ENCODE measurements around the gene MMP14. TPM values are rescaled to one million over a fixed set of nuclear protein-coding genes. Genes with fewer than 3 reads are reported as not detected.

MMP14 gene
- total and polyA plus RNA-seq, 2 of the 13 experiments (the other 11 are each of a cell fraction or from before 2014, with no cell fraction given), result 5.2 to 9.8 TPM

- TF ChIP-seq GPN1 (CRISPR knock-in tag; IDR thresholded peaks at IDR 0.05; ENCODE audit: borderline replicate concordance) (no peak), NFYC (CRISPR knock-in tag; IDR thresholded peaks at IDR 0.05) (no peak), ZMYM3 (CRISPR knock-in tag; IDR thresholded peaks at IDR 0.05) (no peak), TGIF2 (CRISPR knock-in tag; IDR thresholded peaks at IDR 0.05) (no peak), ZNF570 (CRISPR knock-in tag; IDR thresholded peaks at IDR 0.05; ENCODE audit: borderline replicate concordance) (no peak), ZNF260 (CRISPR knock-in tag; IDR thresholded peaks at IDR 0.05; ENCODE audit: borderline replicate concordance, low read depth) (no peak), FOXA3 (CRISPR knock-in tag; IDR thresholded peaks at IDR 0.05) (peak; percentile 53), THAP8 (CRISPR knock-in tag; IDR thresholded peaks at IDR 0.05; ENCODE audit: borderline replicate concordance) (no peak), NONO (IDR thresholded peaks at IDR 0.05) (no peak), NONO (CRISPR knock-in tag; conservative IDR thresholded peaks at IDR 0.05) (no peak; the same call in 1 of the 2 replicates), HES4 (CRISPR knock-in tag; IDR thresholded peaks at IDR 0.05; ENCODE audit: borderline replicate concordance) (no peak), SP4 (CRISPR knock-in tag; IDR thresholded peaks at IDR 0.05) (no peak), ZFP37 (CRISPR knock-in tag; IDR thresholded peaks at IDR 0.05; ENCODE audit: borderline replicate concordance) (no peak), NFKBIZ (CRISPR knock-in tag; IDR thresholded peaks at IDR 0.05) (no peak), ZBTB42 (CRISPR knock-in tag; IDR thresholded peaks at IDR 0.05) (0 out of 2 replicates have a peak, but pooled peaks have one; percentile 72), PAWR (CRISPR knock-in tag; IDR thresholded peaks at IDR 0.05; ENCODE audit: borderline replicate concordance) (no peak), NFE2 (CRISPR knock-in tag; IDR thresholded peaks at IDR 0.05) (no peak), AKAP8 (CRISPR knock-in tag; IDR thresholded peaks at IDR 0.05) (no peak; the same call in 1 of the 2 replicates), ZNF768 (CRISPR knock-in tag; IDR thresholded peaks at IDR 0.05) (no peak), HOXA5 (CRISPR knock-in tag; IDR thresholded peaks at IDR 0.05) (no peak), ATM (IDR thresholded peaks at IDR 0.05; ENCODE audit: borderline replicate concordance) (no peak), ZBTB25 (CRISPR knock-in tag; IDR thresholded peaks at IDR 0.05) (no peak), KLF13 (CRISPR knock-in tag; IDR thresholded peaks at IDR 0.05) (no peak; the same call in 1 of the 2 replicates), BRCA1 (CRISPR knock-in tag; IDR thresholded peaks at IDR 0.05) (no peak), JDP2 (CRISPR knock-in tag; IDR thresholded peaks at IDR 0.05; ENCODE audit: borderline replicate concordance) (no peak), RORA (CRISPR knock-in tag; IDR thresholded peaks at IDR 0.05) (no peak), NR0B2 (CRISPR knock-in tag; IDR thresholded peaks at IDR 0.05) (no peak), MLLT10 (CRISPR knock-in tag; IDR thresholded peaks at IDR 0.05) (no peak), ZNF430 (CRISPR knock-in tag; IDR thresholded peaks at IDR 0.05) (peak; percentile 28; the same call in 1 of the 2 replicates), AHR (CRISPR knock-in tag; IDR thresholded peaks at IDR 0.05) (no peak), SAFB2 (CRISPR knock-in tag; IDR thresholded peaks at IDR 0.05; ENCODE audit: borderline replicate concordance, low read depth) (no peak; the same call in 1 of the 2 replicates), KLF12 (CRISPR knock-in tag; IDR thresholded peaks at IDR 0.05; ENCODE audit: borderline replicate concordance) (no peak)
Observed at GRCh38 chr14:22819151-22819988, 17.0 kb upstream of the MMP14 start (continued).
